ENCODE results near the gene NOMO2.
"Not testable (repeated sequence)": the region's sequence is repeated elsewhere in the genome, so short reads cannot be mapped to it uniquely, and the experiment has no call there.

NOMO2 gene

DNA sequence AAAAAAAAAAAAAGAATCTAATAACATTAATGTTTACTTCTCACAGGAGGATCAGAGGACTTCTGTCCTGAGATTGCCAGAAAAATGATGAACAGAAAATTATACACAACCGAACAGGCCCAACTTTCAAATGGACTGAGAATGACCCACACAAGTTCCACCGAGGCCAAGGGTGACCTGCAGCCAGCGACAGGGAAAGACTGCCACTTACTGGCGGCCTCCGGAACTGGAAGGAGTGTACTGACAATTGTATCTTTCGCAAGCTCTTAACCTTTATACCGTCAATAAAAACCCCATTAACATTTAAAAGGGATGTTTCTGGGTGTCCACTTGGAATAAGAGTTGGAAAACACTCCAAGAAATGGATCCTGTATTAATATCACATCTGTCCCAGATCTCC is 63.5 kb downstream of the NOMO2 start:
- not testable (repeated sequence) for DNase-seq

DNA sequence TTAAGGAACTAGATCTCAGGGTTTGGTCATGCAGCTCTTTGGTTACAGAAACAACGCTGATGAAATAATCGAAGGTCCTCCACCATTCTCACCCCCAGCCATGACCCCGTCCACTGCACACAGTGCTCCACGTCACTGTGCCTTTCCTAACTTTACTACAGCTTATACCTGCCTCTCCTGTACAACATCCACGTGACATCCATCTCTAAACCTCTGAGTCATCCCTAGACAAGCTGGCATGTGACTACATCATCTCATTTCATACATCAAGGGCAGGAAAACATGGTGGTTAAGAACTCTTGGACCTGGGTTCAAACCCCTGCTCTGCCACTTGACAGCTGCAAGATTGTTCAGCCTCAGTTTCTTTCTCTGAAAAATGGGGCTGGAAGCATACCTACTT is 64.9 kb downstream of the NOMO2 start:
- DNase-seq = not testable (repeated sequence)

DNA sequence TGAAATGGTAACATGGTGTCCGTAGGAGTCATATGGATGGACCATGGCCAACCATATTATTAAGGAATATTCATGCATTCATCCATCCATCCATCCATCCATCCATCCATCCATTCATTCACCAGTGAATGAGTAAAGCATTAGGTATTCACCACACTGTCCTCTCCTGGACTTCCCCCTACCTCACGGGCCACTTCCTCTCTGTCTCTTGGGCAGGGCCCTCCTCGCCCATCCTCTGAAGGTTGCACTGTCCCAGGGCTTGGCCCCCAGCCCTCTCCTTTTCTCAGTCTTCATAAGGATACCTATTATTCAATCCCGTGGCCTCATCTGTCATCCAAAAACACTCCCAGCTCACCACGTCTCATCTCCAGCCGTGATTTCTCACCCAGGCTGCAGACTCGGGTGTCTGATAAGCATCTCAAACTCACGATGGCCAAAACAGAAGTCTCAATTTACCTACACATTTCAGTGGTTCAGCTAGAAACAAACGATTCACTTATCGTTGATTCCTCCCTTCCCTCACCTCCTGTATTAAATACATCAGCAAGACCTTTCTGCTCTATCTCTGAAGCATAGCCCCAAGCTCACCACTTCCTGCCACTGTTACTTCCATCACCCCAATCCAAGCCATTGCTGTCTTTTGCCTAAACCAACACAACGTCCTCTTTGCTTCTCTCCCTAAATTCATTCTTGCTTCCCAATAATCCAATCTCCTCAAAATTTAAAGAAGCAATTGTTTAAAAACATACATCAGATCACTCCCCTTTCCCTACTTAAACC is 69.6 kb downstream of the NOMO2 start:
- DNase-seq = not testable (repeated sequence)

DNA sequence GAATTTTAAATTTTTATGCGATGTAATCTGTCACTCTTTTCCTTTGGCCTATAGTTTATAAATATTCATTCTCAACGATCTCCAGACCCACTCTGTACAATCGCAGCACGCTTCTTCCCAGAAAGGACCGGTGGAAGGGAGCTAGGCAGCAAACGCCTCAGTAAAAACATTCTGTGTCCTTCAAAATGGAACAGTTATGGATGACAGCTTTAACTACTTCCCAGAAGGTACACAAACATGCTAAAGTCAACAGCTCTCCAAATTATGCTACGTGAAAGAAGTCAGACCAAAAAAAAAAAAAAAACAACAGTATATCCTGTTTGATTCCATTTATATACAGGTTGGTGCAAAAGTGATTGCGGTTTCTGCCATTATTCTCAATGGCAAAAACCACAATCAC is 125.9 kb downstream of the NOMO2 start:
- not testable (repeated sequence) for DNase-seq

DNA sequence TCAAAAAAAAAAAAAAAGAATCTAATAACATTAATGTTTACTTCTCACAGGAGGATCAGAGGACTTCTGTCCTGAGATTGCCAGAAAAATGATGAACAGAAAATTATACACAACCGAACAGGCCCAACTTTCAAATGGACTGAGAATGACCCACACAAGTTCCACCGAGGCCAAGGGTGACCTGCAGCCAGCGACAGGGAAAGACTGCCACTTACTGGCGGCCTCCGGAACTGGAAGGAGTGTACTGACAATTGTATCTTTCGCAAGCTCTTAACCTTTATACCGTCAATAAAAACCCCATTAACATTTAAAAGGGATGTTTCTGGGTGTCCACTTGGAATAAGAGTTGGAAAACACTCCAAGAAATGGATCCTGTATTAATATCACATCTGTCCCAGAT is 146.1 kb downstream of the NOMO2 start:
- not testable (repeated sequence) for DNase-seq

DNA sequence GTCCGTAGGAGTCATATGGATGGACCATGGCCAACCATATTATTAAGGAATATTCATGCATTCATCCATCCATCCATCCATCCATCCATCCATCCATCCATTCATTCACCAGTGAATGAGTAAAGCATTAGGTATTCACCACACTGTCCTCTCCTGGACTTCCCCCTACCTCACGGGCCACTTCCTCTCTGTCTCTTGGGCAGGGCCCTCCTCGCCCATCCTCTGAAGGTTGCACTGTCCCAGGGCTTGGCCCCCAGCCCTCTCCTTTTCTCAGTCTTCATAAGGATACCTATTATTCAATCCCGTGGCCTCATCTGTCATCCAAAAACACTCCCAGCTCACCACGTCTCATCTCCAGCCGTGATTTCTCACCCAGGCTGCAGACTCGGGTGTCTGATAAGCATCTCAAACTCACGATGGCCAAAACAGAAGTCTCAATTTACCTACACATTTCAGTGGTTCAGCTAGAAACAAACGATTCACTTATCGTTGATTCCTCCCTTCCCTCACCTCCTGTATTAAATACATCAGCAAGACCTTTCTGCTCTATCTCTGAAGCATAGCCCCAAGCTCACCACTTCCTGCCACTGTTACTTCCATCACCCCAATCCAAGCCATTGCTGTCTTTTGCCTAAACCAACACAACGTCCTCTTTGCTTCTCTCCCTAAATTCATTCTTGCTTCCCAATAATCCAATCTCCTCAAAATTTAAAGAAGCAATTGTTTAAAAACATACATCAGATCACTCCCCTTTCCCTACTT is 152.2 kb downstream of the NOMO2 start:
- DNase-seq = not testable (repeated sequence)

DNA sequence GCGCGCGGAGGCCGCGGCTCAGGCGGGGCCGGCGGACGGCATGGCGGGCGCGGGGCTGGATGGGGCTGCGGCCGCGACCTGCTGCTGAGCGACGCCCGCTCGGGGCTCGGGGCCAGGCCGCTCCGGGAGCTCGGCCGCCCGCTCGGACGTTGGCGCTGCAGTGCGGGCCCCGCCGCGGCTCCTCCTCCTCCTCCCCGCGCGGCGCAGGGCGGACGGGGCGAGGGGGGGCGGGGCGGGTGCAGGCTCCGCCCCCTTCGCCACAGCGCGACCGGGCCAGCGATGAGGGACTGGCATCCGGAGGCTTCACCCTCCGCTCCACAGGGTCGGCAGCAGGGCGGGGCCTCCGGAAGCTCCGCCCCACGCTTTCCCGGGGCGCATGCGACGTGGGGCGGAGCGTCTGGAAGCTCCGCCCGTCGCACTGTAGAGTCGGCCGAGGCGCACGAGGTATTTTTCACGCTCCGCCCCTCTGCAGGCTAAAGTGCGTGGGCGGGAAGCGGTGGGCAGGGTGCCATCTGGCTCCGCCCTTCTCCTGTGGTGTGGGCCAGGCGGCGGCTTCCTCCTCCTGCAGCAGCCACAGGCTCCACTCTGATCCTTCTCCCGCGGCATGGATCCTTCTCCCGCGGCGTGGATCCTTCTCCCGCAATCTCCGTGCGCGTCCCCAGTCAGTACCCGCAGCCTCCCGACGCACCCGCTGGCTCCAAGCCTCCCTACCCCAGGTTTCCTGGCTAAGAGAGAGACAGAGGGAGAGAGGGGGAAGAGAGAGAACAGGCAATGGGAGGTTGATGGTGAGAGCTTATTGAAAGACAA is 159.8 kb downstream of the NOMO2 start:
- not testable (repeated sequence) for DNase-seq

DNA sequence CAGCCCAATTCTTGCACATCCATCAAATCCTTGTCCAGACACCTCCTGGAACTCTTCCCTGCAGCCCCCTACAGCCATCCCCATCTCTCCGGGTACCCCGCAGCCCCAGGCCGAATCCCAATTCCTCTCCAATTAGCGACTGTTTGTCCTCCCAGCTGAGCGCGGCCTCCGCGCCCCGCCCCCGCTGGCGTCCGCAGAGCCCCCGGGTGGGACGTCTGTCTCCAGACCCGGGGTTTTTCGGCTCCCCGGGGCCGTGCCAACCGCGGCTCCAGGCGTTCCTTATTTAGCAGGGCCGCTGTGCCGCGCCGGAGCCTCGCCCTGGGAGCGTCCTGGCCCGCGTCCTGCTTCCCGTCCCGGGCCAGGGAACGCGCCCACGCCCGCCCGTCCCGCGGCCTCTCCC is 160.7 kb downstream of the NOMO2 start:
- peak; percentile 23 for DNase-seq

DNA sequence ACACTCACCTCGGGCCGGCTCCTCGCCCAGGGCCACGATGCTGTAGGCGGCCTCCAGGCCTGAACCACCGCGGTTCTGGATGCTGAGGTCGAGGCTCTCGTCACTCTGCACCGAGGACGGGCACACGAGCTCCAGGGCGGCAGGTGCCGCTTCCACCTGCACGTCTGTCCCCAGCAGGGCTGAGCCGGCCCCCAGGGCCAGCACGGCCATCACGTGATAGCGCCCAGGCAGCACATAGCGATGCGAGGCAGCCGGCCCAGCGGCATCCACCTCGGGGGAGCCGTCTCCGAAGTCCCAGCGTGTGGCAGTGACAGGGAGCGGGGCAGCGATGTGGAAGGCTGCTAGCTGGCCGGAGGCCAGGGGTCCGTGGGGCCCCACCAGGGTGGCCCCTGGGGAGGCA is 167.5 kb downstream of the NOMO2 start:
- not testable (repeated sequence) for DNase-seq

DNA sequence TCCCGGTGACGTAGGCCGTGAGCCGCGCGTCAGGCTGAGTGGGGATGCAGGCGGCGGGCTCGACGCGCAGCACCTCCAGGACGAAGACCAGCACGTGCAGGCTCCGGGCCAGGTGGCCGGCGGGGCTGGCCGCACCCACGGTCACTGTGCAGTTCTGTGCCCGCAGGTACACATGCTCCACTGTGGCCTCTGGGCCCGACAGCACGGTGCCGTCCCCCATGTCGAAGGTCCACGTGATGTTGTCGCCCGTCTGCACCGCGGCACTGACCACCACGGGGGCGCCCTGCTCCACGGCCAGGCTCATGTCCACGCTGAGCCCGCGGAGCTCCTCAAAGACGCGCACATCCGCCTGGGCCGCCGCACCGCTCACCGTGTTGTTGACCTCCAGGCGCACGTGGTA is 174.1 kb downstream of the NOMO2 start:
- DNase-seq = not testable (repeated sequence)

DNA sequence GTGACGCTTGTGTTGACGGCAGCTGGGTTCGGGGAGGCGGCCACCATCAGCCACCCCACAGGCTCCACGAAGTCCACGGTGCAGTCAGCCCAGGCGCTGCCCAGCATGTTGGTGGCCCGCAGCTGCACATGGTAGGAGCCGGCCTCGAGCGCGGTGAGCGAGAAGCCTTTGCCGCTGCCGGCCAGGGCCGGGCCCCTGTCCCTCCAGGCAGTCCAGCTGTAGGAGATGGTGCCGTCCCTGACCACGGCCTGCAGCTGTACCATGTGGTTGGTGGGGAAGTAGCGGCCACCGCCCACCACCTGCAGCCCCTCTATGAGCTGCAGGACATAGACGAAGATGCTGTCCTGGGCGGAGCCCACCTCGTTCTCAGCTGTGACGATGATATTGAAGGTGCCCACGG is 175.4 kb downstream of the NOMO2 start:
- not testable (repeated sequence) for DNase-seq

DNA sequence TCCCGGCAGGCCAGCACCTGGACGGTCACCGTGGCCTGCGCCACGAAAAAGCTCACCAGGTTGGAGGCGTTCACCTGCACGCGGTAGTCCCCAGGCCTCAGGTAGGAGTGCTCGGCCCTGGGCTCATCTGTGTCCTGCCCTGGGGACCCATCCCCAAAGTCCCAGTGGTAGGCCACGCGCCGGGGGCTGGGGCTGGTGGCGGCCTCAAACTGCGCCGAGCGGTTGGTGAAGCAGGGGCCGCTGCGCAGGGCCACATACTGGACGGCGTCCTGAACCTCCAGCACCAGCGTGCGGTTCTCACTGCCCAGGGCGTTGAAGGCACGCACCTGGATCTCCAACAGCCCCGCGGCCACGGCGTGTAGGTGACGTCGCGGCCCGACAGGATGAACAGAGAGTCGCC is 176.6 kb downstream of the NOMO2 start:
- DNase-seq = not testable (repeated sequence)

DNA sequence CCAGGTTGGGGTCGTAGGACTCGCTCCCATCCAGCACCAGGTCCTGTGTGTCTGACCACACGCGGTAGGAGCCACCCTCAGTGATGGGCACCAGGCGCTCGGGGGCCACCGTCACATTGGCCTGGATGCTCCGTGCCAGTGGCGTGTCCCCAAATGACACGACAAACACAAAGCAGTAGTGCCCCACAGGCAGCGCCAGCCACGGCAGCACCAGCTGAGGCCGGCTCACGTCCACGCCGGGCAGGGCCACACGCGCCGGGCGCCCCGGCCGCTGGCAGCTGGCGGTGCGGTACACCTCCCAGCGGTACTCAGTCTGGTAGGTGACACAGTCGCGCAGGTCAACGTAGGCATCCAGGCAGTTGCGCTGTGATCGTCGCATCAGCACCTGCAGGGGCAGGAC is 177.0 kb downstream of the NOMO2 start:
- DNase-seq = not testable (repeated sequence)

DNA sequence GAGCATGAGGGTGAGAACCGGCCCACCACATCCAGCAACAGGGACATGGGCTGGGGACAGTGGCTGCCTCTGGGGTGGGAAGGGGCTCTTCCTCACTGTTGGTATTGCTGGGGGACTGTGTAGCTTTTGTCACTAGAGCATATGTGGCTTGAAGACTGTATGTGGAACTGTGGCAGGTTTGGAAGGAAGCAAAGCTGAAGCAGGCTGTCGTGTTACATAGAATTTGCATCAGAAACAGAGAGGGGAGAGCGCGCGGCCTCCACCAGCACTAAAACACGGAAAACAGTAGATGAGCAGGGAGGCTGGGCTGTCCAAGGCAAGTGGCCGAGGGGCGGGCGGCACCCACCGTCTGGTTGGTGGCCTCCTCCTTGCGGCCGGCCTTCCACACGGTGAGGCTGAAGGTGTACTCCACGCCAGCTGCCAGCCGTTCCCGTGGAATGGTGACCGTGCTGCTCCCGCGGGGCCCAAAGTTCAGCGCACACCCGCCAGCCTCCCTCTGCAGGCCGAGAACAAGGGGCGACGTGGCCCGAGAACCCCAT is 177.7 kb downstream of the NOMO2 start:
- DNase-seq = not testable (repeated sequence)

DNA sequence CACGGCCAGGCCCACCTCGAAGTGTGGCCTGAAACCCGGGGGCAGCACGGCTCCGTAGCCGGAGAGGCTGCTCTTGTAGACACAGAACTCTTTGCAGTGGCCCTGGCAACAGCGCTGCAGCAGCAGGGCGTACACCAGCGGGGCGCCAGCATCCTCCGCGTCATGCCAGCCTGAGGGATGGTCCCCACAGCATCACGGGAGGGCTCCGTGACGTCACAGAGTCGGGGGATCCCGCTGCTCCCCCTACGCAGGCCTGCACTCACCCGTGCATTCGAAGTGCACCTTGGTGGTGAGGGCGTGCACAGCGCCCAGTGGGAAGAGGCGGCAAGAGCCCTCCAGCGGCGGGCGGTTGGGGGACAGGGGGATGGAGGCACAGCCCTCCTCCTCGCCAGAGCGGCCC is 179.2 kb downstream of the NOMO2 start:
- not testable (repeated sequence) for DNase-seq

All from stimulated activated CD4-positive, alpha-beta T cell treated with anti-CD3 and anti-CD28 coated beads, Interleukin-15, amount 100 ng/mL, for 24 hours (primary cell).